RWPE2 (cell line): ENCODE measurements around the gene TECPR1.

ENCODE experiments used
- ATAC-seq: fragments of 200-7000 bp; cut with Tn5 transposase; 3 replicates; pipeline ENCODE4 v1.9.1; 2021; ENCODE audit warnings: low read depth
- DNase-seq: peaks from one replicate; pipeline ENCODE4 v3.0.0-alpha.2; 2020; ENCODE audit warnings: low spot score
- H3K27ac ChIP-seq: fragments of 450-650 bp; 2 replicates; pipeline ENCODE4 v1.5.1; 2017; ENCODE audit warnings: mild to moderate bottlenecking; ENCODE audit not compliant: poor library complexity, severe bottlenecking
- H3K27me3 ChIP-seq: fragments of 250-450 bp; sonication (Bioruptor Pico); 2 replicates; pipeline ENCODE4 v1.5.1; 2021; ENCODE audit warnings: mild to moderate bottlenecking, moderate library complexity; ENCODE audit not compliant: insufficient read depth, poor library complexity, severe bottlenecking
- H3K36me3 ChIP-seq: fragments of 250-450 bp; sonication (Bioruptor Pico); 2 replicates; pipeline ENCODE4 v1.5.1; 2020; ENCODE audit warnings: low read depth, mild to moderate bottlenecking, moderate library complexity
- H3K4me1 ChIP-seq: fragments of 250-450 bp; sonication (Bioruptor Pico); 2 replicates; pipeline ENCODE4 v1.5.1; 2021; ENCODE audit warnings: mild to moderate bottlenecking, moderate library complexity; ENCODE audit not compliant: insufficient read depth, poor library complexity, severe bottlenecking
- H3K4me3 ChIP-seq: fragments of 250-450 bp; sonication (Bioruptor Pico); 2 replicates; pipeline ENCODE4 v1.5.1; 2021; ENCODE audit warnings: mild to moderate bottlenecking, moderate library complexity; ENCODE audit not compliant: severe bottlenecking
- H3K9me3 ChIP-seq: fragments of 250-450 bp; sonication (Bioruptor Pico); 2 replicates; pipeline ENCODE4 v1.5.1; 2021; ENCODE audit warnings: mild to moderate bottlenecking, moderate library complexity; ENCODE audit not compliant: severe bottlenecking
- CTCF ChIP-seq: fragments of 450-650 bp; IDR thresholded peaks from one replicate; pipeline ENCODE4 v1.5.1; 2017; ENCODE audit warnings: mild to moderate bottlenecking, moderate library complexity; ENCODE audit not compliant: poor library complexity, severe bottlenecking

TECPR1 gene

GRCh38 chr7:98232799-98233198 is 19.2 kb downstream of the TECPR1 start:
- H3K27me3 ChIP-seq = no peaks in the 10 kb centered on the region
- no peaks in the 10 kb centered on the region for H3K36me3 ChIP-seq
- H3K4me3 ChIP-seq = no peak overlapping the region
- ATAC-seq = no peak
- no peak for TF ChIP-seq CTCF
- no peaks in the 10 kb centered on the region for H3K4me1 ChIP-seq
- no peak overlapping the region for H3K27ac ChIP-seq
- DNase-seq = no peak
- no peaks in the 10 kb centered on the region for H3K9me3 ChIP-seq

GRCh38 chr7:98232263-98232585 is 19.8 kb downstream of the TECPR1 start:
- Histone ChIP-seq H3K27me3 (no peaks in the 10 kb centered on the region), H3K4me1 (no peaks in the 10 kb centered on the region), H3K4me3 (no peak overlapping the region), H3K36me3 (no peaks in the 10 kb centered on the region), H3K9me3 (no peaks in the 10 kb centered on the region), H3K27ac (no peak overlapping the region)
- DNase-seq (no peak), ATAC-seq (no peak)
- no peak for TF ChIP-seq CTCF

- H3K4me3 ChIP-seq = no peak overlapping the region
- H3K27me3 ChIP-seq = no peaks in the 10 kb centered on the region
- no peak overlapping the region for H3K27ac ChIP-seq
- no peaks in the 10 kb centered on the region for H3K36me3 ChIP-seq
- no peak for TF ChIP-seq CTCF
- H3K4me1 ChIP-seq = no peaks in the 10 kb centered on the region
- DNase-seq (peak; percentile 51), ATAC-seq (no peak)
- H3K9me3 ChIP-seq = no peaks in the 10 kb centered on the region
Observed at GRCh38 chr7:98231493-98232262, 20.4 kb downstream of the TECPR1 start.

GRCh38 chr7:98230746-98231471 is 21.1 kb downstream of the TECPR1 start:
- no peak overlapping the region for H3K4me3 ChIP-seq
- H3K4me1 ChIP-seq = no peaks in the 10 kb centered on the region
- peak; percentile 56 for DNase-seq
- ATAC-seq = no peak
- TF ChIP-seq CTCF = no peak
- no peaks in the 10 kb centered on the region for H3K36me3 ChIP-seq
- no peaks in the 10 kb centered on the region for H3K9me3 ChIP-seq
- no peaks in the 10 kb centered on the region for H3K27me3 ChIP-seq
- no peak overlapping the region for H3K27ac ChIP-seq
